HepG2 (cell line): ENCODE measurements around the gene SULT4A1. TPM values are rescaled to one million over a fixed set of nuclear protein-coding genes. Genes with fewer than 3 reads are reported as not detected.

Experiments
- ATAC-seq: fragments of 200-7000 bp; cut with Tn5 transposase; 3 replicates; pipeline ENCODE4 v1.9.1; 2020; ENCODE audit warnings: mild to moderate bottlenecking, moderate library complexity
- BruUV-seq: library from RNA; stranded (reverse); fragments of 400-500 nt; replicated peaks from 2 replicates; lab custom pipeline; 2021; lab: Mats Ljungman, UMichigan
- CTCF ChIA-PET: fragments of 300-600 bp; formaldehyde crosslinking; extraction: SDS; loops from one replicate; lab custom pipeline; 2021; ENCODE audit warnings: low total read pairs, inconsistent platforms, low intra/inter-chr PET ratio; lab: Yijun Ruan, JAX
- POLR2A ChIA-PET: fragments of 350-600 bp; sonication (Branson Sonifier 250); formaldehyde crosslinking; loops from one replicate; lab custom pipeline; 2020; ENCODE audit warnings: antibody characterized with exemption, inconsistent platforms; lab: Yijun Ruan, JAX
- DNase-seq: peaks from one replicate; pipeline ENCODE4 v3.0.0-alpha.2; 2015; ENCODE audit warnings: low spot score
- FAIRE-seq: peaks from 3 replicates; lab custom pipeline; 2011; peaks lifted over from hg19 to GRCh38; lab: Jason Lieb, UNC
- H2AFZ ChIP-seq: one replicate; pipeline ENCODE4 v1.6.1; 2011; ENCODE audit warnings: low read length, inconsistent platforms
- H3K27ac ChIP-seq: fragments of 300-600 bp; 3 replicates; pipeline ENCODE4 v1.8.0; 2011; ENCODE audit warnings: mixed run types, mild to moderate bottlenecking, mixed read lengths, low read length, inconsistent platforms; ENCODE audit not compliant: insufficient read depth; ENCODE audit errors: extremely low read length
- H3K27me3 ChIP-seq, 2 experiments: fragments of 200-600 bp in 1 of 2; 2 replicates in 1 of 2; 3 replicates in 1 of 2; pipeline versions ENCODE4 v1.6.0 to v1.8.0; 2011; ENCODE audit warnings: low read length in 2 of 2, mild to moderate bottlenecking in 2 of 2, moderate library complexity in 2 of 2, inconsistent platforms in 1 of 2; ENCODE audit not compliant: insufficient read depth in 2 of 2, control insufficient read depth in 1 of 2
- H3K36me3 ChIP-seq, 2 experiments: fragments of 200-600 bp in 1 of 2; replicated peaks in 1 of 2; 2 replicates in 1 of 2; 3 replicates in 1 of 2; pipeline versions ENCODE4 v1.5.1 to v1.8.0; 2011; ENCODE audit warnings: low read length in 2 of 2, inconsistent platforms in 1 of 2; ENCODE audit not compliant: insufficient read depth in 2 of 2, control insufficient read depth in 1 of 2
- H3K4me1 ChIP-seq: 2 replicates; pipeline ENCODE4 v1.5.1; 2012; ENCODE audit warnings: low read length, inconsistent platforms; ENCODE audit not compliant: insufficient read depth
- H3K4me2 ChIP-seq: 2 replicates; pipeline ENCODE4 v1.6.0; 2011; ENCODE audit warnings: low read depth, low read length, inconsistent platforms
- H3K4me3 ChIP-seq, 3 experiments: fragments of 200-600 bp in 1 of 3; sonication (generic), shearing (Covaris generic) in 1 of 3; replicated peaks in 1 of 3; 2 replicates each; pipeline ENCODE4 v1.5.1; 2011 to 2016; ENCODE audit warnings: low read length in 3 of 3, inconsistent platforms in 2 of 3, low read depth in 2 of 3, mild to moderate bottlenecking in 2 of 3, control low read depth in 1 of 3, mixed read lengths in 1 of 3; ENCODE audit not compliant: insufficient read depth in 1 of 3
- H3K79me2 ChIP-seq: one replicate; pipeline ENCODE4 v1.6.1; 2011; ENCODE audit warnings: low read length, inconsistent platforms; ENCODE audit not compliant: insufficient read depth
- H3K9ac ChIP-seq: 2 replicates; pipeline ENCODE4 v1.6.0; 2011; ENCODE audit warnings: mild to moderate bottlenecking, low read depth, low read length, inconsistent platforms; ENCODE audit not compliant: insufficient read depth
- H3K9me3 ChIP-seq: 2 replicates; pipeline ENCODE4 v1.5.1; 2012; ENCODE audit warnings: mild to moderate bottlenecking, low read length
- H4K20me1 ChIP-seq: 2 replicates; pipeline ENCODE4 v1.6.0; 2011; ENCODE audit warnings: inconsistent platforms, mild to moderate bottlenecking, low read length, moderate library complexity; ENCODE audit not compliant: insufficient read depth
- AFF4 ChIP-seq: sonication (generic); formaldehyde crosslinking; IDR thresholded peaks from 2 replicates; pipeline ENCODE4 v1.4.0; 2020; ENCODE audit warnings: missing genetic modification reagents
- ATF1 ChIP-seq: IDR thresholded peaks from 2 replicates; pipeline ENCODE4 v1.6.1; 2016; ENCODE audit warnings: mild to moderate bottlenecking, control low read depth
- HNRNPL ChIP-seq: fragments of 200-400 bp; formaldehyde crosslinking; IDR thresholded peaks from 2 replicates; pipeline ENCODE4 v1.6.1; 2017; ENCODE audit warnings: mild to moderate bottlenecking, low read depth, low read length
- MXD1 ChIP-seq: sonication (generic); formaldehyde crosslinking; IDR thresholded peaks from 2 replicates; pipeline ENCODE4 v1.4.0; 2020; ENCODE audit warnings: mild to moderate bottlenecking, missing genetic modification reagents
- PPARG ChIP-seq: conservative IDR thresholded peaks from 2 replicates; pipeline ENCODE4 v1.6.1; 2016; ENCODE audit warnings: missing biosample characterization, missing genetic modification reagents
- TSC22D2 ChIP-seq: sonication (generic); formaldehyde crosslinking; IDR thresholded peaks from 2 replicates; pipeline ENCODE4 v1.5.1; 2020; ENCODE audit warnings: missing genetic modification reagents, mild to moderate bottlenecking, borderline replicate concordance
- ZNF121 ChIP-seq: sonication (generic); formaldehyde crosslinking; IDR thresholded peaks from 2 replicates; pipeline ENCODE4 v1.5.0; 2020; ENCODE audit warnings: mild to moderate bottlenecking, missing genetic modification reagents
- ZNF24 ChIP-seq: fragments of 450-650 bp; IDR thresholded peaks from 2 replicates; pipeline ENCODE4 v1.6.1; 2017; ENCODE audit warnings: antibody characterized with exemption, mild to moderate bottlenecking
- ZNF264 ChIP-seq: sonication (generic); formaldehyde crosslinking; IDR thresholded peaks from 2 replicates; pipeline ENCODE4 v1.4.0; 2020; ENCODE audit warnings: missing genetic modification reagents
- ZNF296 ChIP-seq: sonication (generic); formaldehyde crosslinking; conservative IDR thresholded peaks from 2 replicates; pipeline ENCODE4 v1.5.0; 2020; ENCODE audit warnings: mild to moderate bottlenecking, missing genetic modification reagents
- ZSCAN20 ChIP-seq: sonication (generic); formaldehyde crosslinking; IDR thresholded peaks from 2 replicates; pipeline ENCODE4 v1.4.0; 2020; ENCODE audit warnings: missing genetic modification reagents, mild to moderate bottlenecking, borderline replicate concordance
- WGBS: methylation state at CpG from one replicate; pipeline ENCODE4 v1.1.6; 2017; ENCODE audit warnings: low lambda C conversion rate; 5-methylcytosine and 5-hydroxymethylcytosine counted together
- in situ Hi-C: cut with HindIII; loops from 2 replicates; pipeline ENCODE4 v1.10.0; 2017; ENCODE audit warnings: low pct_unique_long_range_greater_than_20kb; ENCODE audit not compliant: extremely low pct_ligation_motif_present
- intact Hi-C: fragments of 100-400 bp; cut with micrococcal nuclease; formaldehyde crosslinking; loops from one replicate; pipeline ENCODE4 v1.10.0; 2022; ENCODE audit not compliant: unreplicated experiment
- polyA plus RNA-seq, 8 experiments: library from polyadenylated mRNA; depleted of rRNA in 3 of 8; stranded (reverse) in 7 of 8; unstranded in 1 of 8; fragments of >200 nt; fragmentation: Illumina TruSeq in 4 of 8; extraction: Trizol in 4 of 8; gene quantifications; 2 replicates each; pipeline versions ENCODE4 v1.2.1 to v1.2.3, GENCODE V29; 2011 to 2016; ENCODE audit warnings: low read depth in 4 of 8, missing spikeins in 1 of 8, mixed read lengths in 1 of 8; ENCODE audit not compliant: insufficient read depth in 1 of 8
- total RNA-seq, 5 experiments: library from RNA; depleted of rRNA; stranded (reverse); fragments of >200 nt; fragmentation: Illumina TruSeq; extraction: Trizol; gene quantifications; 2 replicates each; pipeline ENCODE4 v1.2.3, GENCODE V29; 2016; ENCODE audit warnings: low read depth in 1 of 5
- TF ChIP-seq, protein P1 (sequence below): sonication (generic); formaldehyde crosslinking; IDR thresholded peaks from 2 replicates; pipeline ENCODE4 v1.8.1; 2023; ENCODE audit warnings: mild to moderate bottlenecking, moderate library complexity, missing genetic modification reagents

Gene SULT4A1
- total and polyA plus RNA-seq, 2 of the 13 experiments (the other 11 are each of a cell fraction or from before 2014, with no cell fraction given), result not detected

DNA sequence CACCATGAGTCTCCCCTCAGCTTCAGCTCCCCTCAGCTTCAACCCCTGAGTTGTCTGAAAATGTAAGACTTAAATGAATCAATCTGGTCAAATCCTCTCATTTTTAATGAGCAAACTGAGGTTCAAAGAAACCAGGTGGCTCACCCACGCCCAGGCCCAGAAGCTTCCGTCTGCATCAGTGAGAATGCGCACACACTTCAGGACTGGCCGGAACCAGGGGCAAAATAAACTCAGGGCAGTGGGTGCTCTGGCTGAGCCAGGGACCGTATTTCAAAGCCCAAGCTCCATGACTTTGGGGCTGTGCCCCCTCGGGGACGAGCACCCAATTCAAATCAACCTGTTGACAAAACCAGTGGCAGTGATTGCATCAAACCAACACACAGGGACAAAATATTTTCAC, 3.1 kb downstream of the SULT4A1 start (continued):
- TF ChIP-seq AFF4 (no peak), ZNF121 (no peak), ATF1 (CRISPR knock-in tag) (no peak), TSC22D2 (CRISPR knock-in tag) (no peak), ZNF24 (no peak)
- TF ChIP-seq, protein P1, sequence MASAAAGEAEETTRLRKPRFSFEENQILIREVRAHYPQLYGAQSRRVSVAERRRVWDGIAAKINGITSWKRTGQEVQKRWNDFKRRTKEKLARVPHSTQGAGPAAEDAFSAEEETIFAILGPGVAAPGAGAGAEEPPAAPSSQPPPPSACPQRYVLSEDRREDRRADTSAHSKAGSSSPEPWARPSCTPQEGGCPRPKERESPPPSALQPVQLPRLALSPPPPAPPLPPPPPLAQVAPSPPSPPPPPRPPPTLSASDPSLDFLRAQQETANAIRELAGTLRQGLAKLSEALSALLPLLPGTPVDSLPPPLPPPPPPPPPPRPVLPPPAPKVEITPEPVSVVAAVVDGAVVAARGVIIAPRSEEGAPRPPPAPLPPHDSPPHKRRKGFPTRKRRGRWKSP, result no peak

DNA sequence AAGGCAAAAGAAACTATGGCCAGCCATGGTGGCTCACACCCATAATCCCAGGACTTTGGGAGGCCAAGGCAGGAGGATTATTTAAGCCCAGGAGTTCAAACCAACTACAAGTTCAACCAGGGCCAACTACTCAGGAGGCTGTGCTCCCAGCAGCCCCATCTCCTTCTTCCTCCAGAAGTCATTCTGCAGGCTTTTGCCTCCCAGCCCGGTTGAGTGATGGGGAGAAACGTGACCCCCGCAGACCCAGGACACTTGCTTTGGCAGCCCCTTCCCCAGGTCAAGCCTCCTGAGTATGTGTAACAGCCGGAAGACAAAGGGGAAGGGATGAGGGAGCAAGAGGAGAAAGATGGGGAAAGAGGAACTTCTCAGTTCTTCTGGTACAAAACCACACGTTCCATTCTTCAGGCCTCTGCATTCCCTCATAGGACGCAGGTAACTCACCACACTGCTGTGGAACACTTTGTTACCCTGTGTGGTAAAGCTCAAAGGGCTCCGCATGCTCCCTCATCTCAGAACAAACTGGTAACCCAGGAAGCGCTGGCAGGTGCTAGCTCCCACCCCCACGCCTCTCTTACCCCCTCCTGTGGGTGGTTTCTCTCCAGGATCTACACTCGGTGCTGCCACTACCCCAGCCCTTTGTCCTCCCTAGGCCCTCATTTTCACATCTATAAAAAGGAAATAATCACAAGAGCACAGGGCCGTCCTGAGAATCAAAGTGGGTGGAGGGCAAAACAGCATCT, 4.0 kb downstream of the SULT4A1 start:
- FAIRE-seq, result no peak
- no TSS peak for BruUV-seq
- DNase-seq, result no peak
- no peaks in the 10 kb centered on the region for H3K4me1 ChIP-seq
- H3K9me3 ChIP-seq, result no peaks in the 10 kb centered on the region
- no peak overlapping the region for H2AFZ ChIP-seq
- H4K20me1 ChIP-seq, result peaks cover 4% of the 10 kb centered on the region; the same call in 1 of the 2 replicates
- H3K27me3 ChIP-seq, result peaks cover 0 to 39% of the 10 kb centered on the region in 2 experiments; a peak in 4 of 5 replicates
- intact Hi-C loops (no loop called here), in situ Hi-C loops (no loop called here)
- ChIA-PET POLR2A (no interaction called here), CTCF (no interaction called here)
- H3K36me3 ChIP-seq, result no peaks in the 10 kb centered on the region
- no peaks in the 10 kb centered on the region for H3K79me2 ChIP-seq
- no peak overlapping the region for H3K9ac ChIP-seq
- H3K27ac ChIP-seq, result no peak overlapping the region
- 6% methylated on average over 10 of the region's 11 CpGs for WGBS
- no peak overlapping the region for H3K4me2 ChIP-seq
- TF ChIP-seq PPARG, result no peak
- no peak for TF ChIP-seq MXD1 (CRISPR knock-in tag)
- no peak for TF ChIP-seq ZNF296
- TF ChIP-seq ZNF264, result no peak
- TF ChIP-seq HNRNPL, result no peak
- no peak for TF ChIP-seq ZSCAN20 (CRISPR knock-in tag)
- no peak for TF ChIP-seq ZNF121
- no peak for ATAC-seq
- H3K4me3 ChIP-seq, result no peak overlapping the region
